ENCODE measurements around the gene ELL2. TPM values are rescaled to one million over a fixed set of nuclear protein-coding genes. Genes with fewer than 3 reads are reported as not detected.

Gene ELL2
- total and polyA plus RNA-seq, 10 donors, result 4.3 to 109 (median 66.8) TPM

- no peak overlapping the region for H3K4me3 ChIP-seq
- no peak overlapping the region for H3K27ac ChIP-seq
- H3K36me3 ChIP-seq, result no peaks in the 10 kb centered on the region
- H3K4me1 ChIP-seq, result no peaks in the 10 kb centered on the region
- WGBS, 5 donors, result 91 to 96% (median 93%) methylated on average over 2 of the region's 2 CpGs
- no peaks in the 10 kb centered on the region for H3K27me3 ChIP-seq (replicated peaks in 1 of 7)
- TF ChIP-seq CTCF (IDR thresholded peaks at IDR 0.05 in 8 of 11, conservative IDR thresholded peaks at IDR 0.05 in 3 of 11) (no peak), POLR2AphosphoS5 (IDR thresholded peaks at IDR 0.05) (no peak), POLR2A (IDR thresholded peaks at IDR 0.05) (no peak)
- no peak for DNase-seq
- H3K9me3 ChIP-seq, result no peaks in the 10 kb centered on the region
- intact Hi-C loops (cut with DNase I; ENCODE audit: low total_unique reads), result no loop called here
Measured at GRCh38 chr5:95876782-95877181, 84.9 kb downstream of the ELL2 start.

DNA sequence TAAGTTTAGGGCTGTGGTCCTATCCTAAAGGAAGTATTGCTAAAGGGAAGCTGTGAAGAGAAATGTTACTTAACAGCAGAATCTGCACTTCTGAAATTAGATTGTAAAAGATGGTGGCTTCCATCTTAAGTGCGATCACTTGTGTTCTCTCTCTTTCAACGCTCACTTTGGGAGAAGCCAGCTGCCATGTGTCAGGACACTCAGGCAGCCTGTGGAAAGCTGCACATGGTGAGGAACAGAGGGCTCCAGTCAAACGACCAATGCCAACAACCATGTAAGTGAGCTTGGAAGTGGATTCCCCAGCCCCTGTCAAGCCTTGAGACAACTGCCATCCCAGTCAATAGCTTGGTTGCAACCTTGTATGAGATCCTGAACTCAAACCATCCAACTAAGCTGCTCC lies 87.4 kb downstream of the ELL2 start:
- intact Hi-C loops (cut with DNase I; ENCODE audit: low total_unique reads), result no loop called here
- 82 to 92% (median 86%) methylated on average over 3 of the region's 3 CpGs for WGBS, 5 donors
- no peak overlapping the region for H3K27ac ChIP-seq

DNA sequence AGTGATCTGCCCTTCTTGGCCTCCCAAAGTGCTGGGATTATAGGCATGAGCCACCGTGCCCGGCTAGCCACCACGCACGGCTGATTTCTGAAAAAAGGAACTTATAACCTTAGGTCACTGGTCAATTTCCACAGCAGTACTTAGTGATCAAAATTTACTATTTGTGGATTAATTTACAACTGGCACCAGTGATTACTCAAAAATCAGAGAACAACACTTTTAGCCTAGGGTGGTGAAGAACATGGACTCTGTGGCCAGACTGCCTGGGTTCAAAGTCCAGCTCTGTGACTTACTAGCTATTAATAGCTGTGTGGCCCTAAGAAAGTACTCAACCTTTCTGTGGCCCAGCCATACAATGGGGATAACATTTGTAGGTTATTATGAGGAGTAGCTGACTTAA lies 88.3 kb downstream of the ELL2 start:
- Histone ChIP-seq H3K4me3 (no peak overlapping the region), H3K27me3 (replicated peaks in 1 of 7) (no peaks in the 10 kb centered on the region), H3K36me3 (no peaks in the 10 kb centered on the region), H3K9me3 (no peaks in the 10 kb centered on the region), H3K4me1 (peaks cover 15 to 31% (median 25%) of the 10 kb centered on the region in 6 donors), H3K27ac (no peak overlapping the region)
- TF ChIP-seq POLR2A (IDR thresholded peaks at IDR 0.05) (no peak), CTCF (IDR thresholded peaks at IDR 0.05 in 8 of 11, conservative IDR thresholded peaks at IDR 0.05 in 3 of 11) (no peak), POLR2AphosphoS5 (IDR thresholded peaks at IDR 0.05) (no peak)
- no peak for DNase-seq
- intact Hi-C loops (cut with DNase I; ENCODE audit: low total_unique reads), result no loop called here
- WGBS, 5 donors, result 67 to 89% (median 83%) methylated on average over 4 of the region's 4 CpGs

More for the DNA sequence above, 87.4 kb downstream of the ELL2 start:
- TF ChIP-seq POLR2AphosphoS5 (IDR thresholded peaks at IDR 0.05) (no peak), CTCF (IDR thresholded peaks at IDR 0.05 in 8 of 11, conservative IDR thresholded peaks at IDR 0.05 in 3 of 11) (no peak), POLR2A (IDR thresholded peaks at IDR 0.05) (no peak)
- H3K4me3 ChIP-seq, result no peak overlapping the region
- DNase-seq, result no peak
- H3K27me3 ChIP-seq (replicated peaks in 1 of 7), result no peaks in the 10 kb centered on the region
- no peaks in the 10 kb centered on the region for H3K9me3 ChIP-seq
- H3K4me1 ChIP-seq, result peaks cover 11 to 23% (median 19%) of the 10 kb centered on the region in 6 donors
- no peaks in the 10 kb centered on the region for H3K36me3 ChIP-seq

- Histone ChIP-seq H3K4me3 (no peak overlapping the region), H3K36me3 (no peaks in the 10 kb centered on the region), H3K4me1 (peaks cover 15 to 31% (median 25%) of the 10 kb centered on the region in 6 donors), H3K27me3 (replicated peaks in 1 of 7) (no peaks in the 10 kb centered on the region), H3K9me3 (no peaks in the 10 kb centered on the region), H3K27ac (no peak overlapping the region)
- 62 to 76% (median 69%) methylated on average over 6 of the region's 6 CpGs for WGBS, 5 donors
- intact Hi-C loops (cut with DNase I; ENCODE audit: low total_unique reads), result no loop called here
- no peak for TF ChIP-seq CTCF (IDR thresholded peaks at IDR 0.05 in 8 of 11, conservative IDR thresholded peaks at IDR 0.05 in 3 of 11)
- TF ChIP-seq POLR2A (IDR thresholded peaks at IDR 0.05), result no peak
- no peak for TF ChIP-seq POLR2AphosphoS5 (IDR thresholded peaks at IDR 0.05)
- no peak for DNase-seq
Measured at GRCh38 chr5:95872346-95873268, 89.0 kb downstream of the ELL2 start.
